GM18858 (cell line): Measurements from ENCODE around the gene TMEM63B.
"Not testable (repeated sequence)": the region's sequence is repeated elsewhere in the genome, so short reads cannot be mapped to it uniquely, and the experiment has no call there.

Source experiments
- ATAC-seq: cut with Tn5 transposase; IDR thresholded peaks from one replicate; pipeline ENCODE4 v1.9.1; 2021; ENCODE audit not compliant: unreplicated experiment

Gene TMEM63B

DNA sequence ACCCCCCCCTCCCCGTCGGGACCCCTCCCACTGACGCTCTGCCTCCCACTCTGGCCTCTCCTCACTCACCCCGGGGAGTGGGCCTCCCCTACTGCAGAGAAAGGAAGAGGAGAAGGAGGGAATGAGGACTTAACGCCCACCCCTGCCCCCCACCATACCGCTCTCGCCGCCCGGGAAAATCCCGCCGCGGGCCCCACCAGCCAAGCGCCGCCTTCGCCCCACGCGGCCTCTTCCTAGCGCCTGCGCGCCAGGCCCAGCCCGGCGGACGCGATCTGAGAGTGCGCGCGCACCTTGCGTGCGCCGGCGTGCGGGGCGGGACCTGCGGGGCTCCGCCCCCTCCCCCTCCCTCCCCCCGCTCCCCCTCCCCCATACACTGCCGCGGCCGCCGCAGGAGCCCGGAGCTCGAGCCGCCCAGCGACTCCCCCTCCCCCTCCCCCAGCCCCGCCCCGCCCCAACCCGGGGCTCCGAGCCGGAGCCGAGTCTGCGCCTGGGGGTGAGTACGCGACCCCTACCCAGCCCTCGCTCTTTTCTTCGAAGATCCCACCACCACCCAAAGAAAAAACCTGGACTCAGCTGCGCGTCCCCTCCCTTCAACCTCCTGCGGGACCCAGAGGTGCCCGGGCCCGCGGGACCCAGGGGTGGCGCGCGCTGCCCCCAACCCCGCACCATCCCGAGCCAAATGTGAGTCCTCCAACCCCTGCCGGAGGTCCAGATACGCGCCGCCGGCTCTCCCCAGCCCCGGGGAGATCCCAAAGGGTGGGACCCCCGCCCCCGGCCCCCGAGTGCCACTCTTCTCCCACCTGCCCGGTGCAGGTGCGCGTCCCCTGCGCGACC lies at the start of gene TMEM63B, which contains the start of gene MRPL14:
Gene TMEM63B (plus strand): TSS at position 369 of the 834 bp plus-strand sequence. CDS start 7,031 bp downstream, outside the sequence.
Gene MRPL14 (minus strand): TSS at position 267 of the 834 bp plus-strand sequence. CDS start 10,841 bp downstream, outside the sequence.
- peak; percentile 55 for ATAC-seq

GRCh38 chr6:44078219-44078826 lies 49.0 kb upstream of the TMEM63B start:
- ATAC-seq: no peak

DNA sequence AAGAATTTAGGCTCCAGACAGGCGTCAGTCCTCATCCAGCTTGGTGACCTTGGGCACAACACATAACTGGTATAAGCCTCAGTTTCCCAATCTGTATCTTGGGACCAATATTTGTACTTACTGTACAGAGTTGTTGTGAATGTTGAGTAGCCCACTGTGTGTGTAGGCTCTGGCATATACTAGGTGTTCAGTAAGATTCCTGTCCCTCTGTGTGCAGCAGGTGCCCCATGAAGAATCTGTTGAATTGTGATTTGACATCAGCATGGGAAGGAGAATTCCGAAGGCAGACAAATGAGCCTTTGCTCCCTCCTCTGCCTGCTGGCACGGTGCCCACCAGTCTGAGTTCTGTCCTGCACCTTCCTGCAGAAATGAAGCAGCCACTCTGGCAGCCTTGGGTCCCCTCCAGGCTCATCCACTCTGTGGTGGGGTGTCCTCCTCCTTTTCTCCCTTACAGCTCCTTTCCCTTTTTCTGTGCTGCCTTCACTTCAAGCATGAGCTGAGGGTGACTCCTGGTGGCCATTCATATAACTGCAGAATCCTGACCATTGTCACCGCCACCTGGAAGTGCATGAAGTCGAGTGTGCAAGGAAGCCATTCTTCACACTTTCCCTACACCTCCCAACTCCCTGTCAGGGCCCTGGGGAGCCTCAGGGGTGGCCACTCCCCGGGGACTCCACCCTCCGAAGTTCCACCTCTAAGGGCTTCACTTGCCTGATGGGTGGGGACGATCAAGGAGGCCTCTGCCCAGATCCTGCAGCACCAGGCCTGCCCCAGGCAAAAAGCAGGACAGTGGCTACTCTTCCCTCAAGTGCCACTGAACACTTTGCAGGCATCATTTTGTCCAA lies 48.3 kb upstream of the TMEM63B start:
- no peak for ATAC-seq

DNA sequence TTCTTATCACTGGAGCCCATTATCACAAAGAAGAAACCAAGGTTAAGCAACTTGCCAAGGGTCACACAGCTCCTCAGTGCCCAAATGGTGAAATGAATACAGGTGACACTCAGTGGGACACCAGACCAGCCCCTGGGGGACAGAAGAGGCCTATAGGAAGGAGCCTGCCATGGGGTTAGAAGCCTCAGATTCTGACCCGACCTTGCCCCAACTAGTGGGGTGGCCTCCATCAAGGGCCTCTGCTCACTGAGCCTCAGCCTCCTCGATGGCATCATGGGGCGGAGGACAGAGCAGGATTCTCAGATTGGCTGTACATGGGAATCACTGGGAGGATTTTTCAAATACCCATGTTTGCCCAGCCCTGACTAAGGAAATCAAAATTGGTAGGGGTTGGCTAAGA lies 47.7 kb upstream of the TMEM63B start:
- no peak for ATAC-seq

DNA sequence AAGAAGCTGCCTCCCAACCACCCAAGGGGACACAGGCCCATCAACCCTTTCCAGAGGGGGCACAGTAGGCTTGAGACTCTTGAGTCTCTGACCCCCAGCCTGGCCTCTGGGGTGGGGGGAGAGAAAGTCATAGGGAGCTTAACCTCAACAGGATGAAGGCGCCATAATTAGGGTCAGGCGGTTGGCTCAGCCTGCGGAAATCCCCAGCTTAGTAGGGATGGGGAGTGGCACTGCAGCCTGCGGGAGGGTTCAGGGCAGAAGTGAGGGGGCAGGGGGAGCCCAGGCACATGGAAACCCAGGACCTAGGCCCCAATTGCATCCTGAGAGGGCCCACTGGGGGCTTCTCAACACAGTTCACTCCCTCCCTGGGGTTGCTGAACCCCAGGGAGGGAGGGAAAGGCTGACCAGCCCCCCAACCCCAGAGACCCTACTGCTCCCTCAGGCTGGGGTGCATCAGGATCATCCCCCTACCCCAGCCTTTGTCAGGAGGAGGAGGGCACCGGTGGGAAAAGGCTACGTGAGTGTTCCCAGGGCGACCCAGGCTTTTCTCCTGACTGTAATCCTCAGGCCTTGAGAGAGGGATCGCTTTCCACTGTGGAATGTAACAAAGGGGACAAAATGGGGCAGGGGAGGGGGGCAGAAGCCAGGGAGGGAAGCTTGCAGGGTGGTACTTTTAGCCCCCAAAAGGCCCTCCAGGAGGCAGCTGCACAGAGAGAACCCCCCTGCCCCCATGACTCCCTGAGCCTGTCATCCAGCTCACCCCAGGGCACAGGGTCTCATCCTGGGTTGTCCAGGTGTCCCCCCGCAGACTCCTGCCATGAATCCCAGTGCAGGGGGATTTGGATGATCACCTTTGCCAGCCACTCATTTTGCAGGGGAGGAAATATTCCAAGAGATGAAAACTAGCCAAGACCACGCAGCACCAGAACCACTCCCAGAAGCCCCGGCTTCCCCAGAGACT lies 46.5 kb upstream of the TMEM63B start:
- no peak for ATAC-seq

DNA sequence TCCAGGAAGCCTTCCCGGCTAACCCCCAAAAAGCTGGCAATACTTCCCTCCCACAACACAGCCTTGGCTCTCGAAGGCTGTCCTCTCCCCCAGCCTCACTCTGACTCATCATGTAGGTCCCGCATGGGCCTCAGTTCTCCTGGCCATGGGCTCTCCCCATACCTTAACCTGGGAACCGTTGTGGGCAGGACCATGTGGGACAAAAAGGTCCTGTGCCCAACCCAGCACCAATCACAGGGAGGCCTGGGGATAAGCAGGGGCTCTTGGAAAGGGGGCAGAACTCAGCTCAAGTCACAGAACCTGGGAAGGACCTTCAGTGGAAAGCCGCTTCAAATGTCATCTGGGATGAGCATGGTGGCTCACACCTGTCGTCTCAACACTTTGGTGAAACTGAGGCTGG lies 45.6 kb upstream of the TMEM63B start:
- ATAC-seq: no peak

- ATAC-seq: no peak
These were observed 44.5 kb upstream of the TMEM63B start for GRCh38 chr6:44082872-44083321.

DNA sequence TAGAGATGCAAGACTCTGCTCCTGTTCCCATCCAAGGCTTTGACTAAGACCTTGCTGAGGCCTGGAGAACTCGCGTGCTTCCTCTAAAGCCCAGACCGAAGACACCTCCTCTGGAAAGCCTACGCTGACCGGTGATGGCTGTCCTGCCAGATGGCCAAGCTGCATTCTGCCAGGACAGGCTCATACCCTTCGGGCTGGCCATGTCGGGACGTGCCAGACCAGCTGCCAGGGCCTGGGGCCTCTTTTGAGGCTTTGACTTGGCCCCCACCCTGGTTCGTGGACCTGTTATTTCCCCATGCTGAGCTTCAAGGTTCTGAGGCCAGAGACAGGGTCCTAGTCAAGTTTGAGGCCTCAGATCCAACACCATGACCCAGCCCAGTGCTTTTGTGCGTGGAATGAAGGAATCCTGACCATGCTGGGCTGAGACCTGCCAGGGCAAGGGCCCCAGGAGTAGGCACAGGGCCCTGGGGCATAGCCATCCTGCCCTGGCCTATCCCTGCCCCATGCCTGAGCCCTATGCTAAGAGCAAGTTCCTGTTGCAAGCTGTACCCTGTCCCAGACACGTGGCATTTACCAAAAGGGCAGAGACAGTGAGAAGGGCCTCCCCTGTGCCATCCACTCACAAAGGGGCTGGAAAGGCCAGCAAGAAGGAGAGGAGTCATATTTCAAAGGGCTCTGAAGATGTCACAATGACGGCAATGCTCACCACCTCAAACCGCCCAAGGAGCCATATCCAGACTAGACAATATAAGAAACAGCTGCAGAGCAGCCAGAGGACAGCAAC lies 42.9 kb upstream of the TMEM63B start:
- ATAC-seq: no peak

- no peak for ATAC-seq
These were observed 42.1 kb upstream of the TMEM63B start for GRCh38 chr6:44085219-44085618.

DNA sequence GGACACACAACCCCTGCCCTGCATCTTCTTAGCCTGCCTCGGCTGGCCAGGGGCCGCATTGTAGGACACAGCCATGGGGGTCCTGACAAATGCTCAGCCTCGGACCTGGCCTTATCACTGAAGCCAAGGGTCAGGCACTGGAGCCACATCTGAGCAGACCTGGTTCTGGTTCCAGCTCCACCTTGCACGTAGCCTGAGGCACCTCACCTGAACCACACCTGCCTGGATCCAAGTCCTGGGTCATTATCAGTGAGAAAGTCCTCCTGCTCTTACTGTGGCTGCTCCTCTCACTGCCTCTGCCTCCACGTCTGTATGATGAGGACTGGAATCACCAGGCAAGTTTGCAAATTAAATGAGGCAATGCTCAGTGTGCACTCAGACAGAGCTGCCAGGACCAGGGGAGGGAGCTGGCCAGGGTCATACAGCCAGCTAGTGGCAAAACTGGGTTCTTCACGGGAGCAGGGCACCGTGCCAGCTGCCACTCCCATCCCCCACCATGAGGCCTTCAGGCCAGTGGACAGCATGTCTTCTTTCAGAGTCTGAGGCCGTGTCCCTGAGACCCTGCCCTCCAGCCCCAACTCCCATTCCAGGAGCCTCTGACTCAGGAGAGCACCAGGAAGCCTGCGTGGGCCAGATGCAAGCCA lies 40.3 kb upstream of the TMEM63B start:
- no peak for ATAC-seq

DNA sequence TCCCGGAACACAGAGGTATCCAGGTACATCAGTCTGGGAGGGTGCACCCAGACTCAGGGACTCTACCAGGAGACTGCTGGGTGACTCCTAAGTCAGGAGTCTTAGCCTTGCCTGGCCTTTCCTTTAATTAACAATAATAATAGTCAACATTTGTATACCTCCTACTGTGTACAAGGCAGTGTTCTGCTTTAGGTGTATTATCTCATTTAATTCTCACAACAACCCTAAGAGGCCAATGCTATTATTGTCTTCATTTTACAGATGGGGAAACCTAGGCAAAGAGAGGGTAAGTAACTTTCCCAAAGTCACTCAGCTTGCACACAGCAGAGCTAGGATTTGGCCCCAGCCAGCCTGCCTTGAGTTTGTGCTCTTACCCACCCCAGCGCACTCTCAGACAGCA lies 39.7 kb upstream of the TMEM63B start:
- ATAC-seq: no peak

GRCh38 chr6:44088827-44089590 lies 38.3 kb upstream of the TMEM63B start:
- no peak for ATAC-seq

DNA sequence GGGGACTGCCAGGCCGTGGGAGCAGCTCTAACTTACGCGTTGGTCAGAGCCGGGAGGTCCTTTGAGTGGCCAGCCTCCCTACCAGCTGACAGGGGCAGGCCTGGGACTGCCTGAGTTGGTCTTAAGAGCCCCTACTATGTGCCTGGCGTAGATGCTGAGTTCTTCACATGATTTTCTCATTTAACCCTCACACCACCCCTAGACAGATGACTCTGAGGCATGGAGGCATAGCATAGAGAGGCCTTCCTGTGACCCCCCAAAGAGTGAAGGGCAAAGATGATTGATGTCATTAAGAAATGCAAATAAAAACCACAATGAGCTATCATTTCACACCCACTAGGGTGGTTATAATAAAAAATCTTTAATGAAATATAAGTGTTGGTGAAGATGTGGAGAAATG lies 36.9 kb upstream of the TMEM63B start:
- no peak for ATAC-seq

GRCh38 chr6:44091356-44091755 lies 36.0 kb upstream of the TMEM63B start:
- ATAC-seq: not testable (repeated sequence)

- no peak for ATAC-seq
These were observed 35.1 kb upstream of the TMEM63B start for GRCh38 chr6:44091981-44092884.

- no peak for ATAC-seq
These were observed 34.3 kb upstream of the TMEM63B start for GRCh38 chr6:44093066-44093465.

- no peak for ATAC-seq
These were observed 33.5 kb upstream of the TMEM63B start for GRCh38 chr6:44093750-44094402.
